ENCODE data around the gene GRIN2A. TPM values are rescaled to one million over a fixed set of nuclear protein-coding genes. Genes with fewer than 3 reads are reported as not detected.

GRIN2A gene
- polyA plus RNA-seq, 2 of the 4 experiments (the other 2 are of a cell fraction), result not detected

GRCh38 chr16:10028644-10029043 is 153.6 kb downstream of the GRIN2A start:
- H3K27ac ChIP-seq, result no peak overlapping the region
- CTCF ChIA-PET, result no interaction called here
- no peak for ATAC-seq

GRCh38 chr16:10027553-10027952 is 154.7 kb downstream of the GRIN2A start:
- ATAC-seq (0 out of 6 replicates have a peak, but pooled peaks of 1 of the 2 experiments have one; percentile 34), DNase-seq (ENCODE audit: low read depth in 1 of 2, low spot score in 1 of 2) (no peak), FAIRE-seq (no peak)
- POLR2A ChIA-PET, result no interaction called here
- CTCF ChIA-PET, result no interaction called here
- H3K4me2 ChIP-seq, result no peak overlapping the region
- WGBS (ENCODE audit: missing lambda C conversion rate), result 0% methylated on average over 8 of the region's 8 CpGs
- no peak overlapping the region for H3K4me3 ChIP-seq
- H3K27ac ChIP-seq, result no peak overlapping the region
- H3K9me3 ChIP-seq, result no peaks in the 10 kb centered on the region
- no peaks in the 10 kb centered on the region for H3K4me1 ChIP-seq
- no peak for TF ChIP-seq POLR2AphosphoS2 (conservative IDR thresholded peaks at IDR 0.05; ENCODE audit: low read length)
- TF ChIP-seq FOSB (CRISPR knock-in tag; IDR thresholded peaks at IDR 0.05), result no peak
- TF ChIP-seq ELK1 (IDR thresholded peaks at IDR 0.05; ENCODE audit: low read depth, low read length), result no peak
- no peak for TF ChIP-seq SMC3 (IDR thresholded peaks at IDR 0.05)
- TF ChIP-seq REST (IDR thresholded peaks at IDR 0.05), result no peak
- no peak for TF ChIP-seq GATA3 (IDR thresholded peaks at IDR 0.05; ENCODE audit: borderline replicate concordance)
- TF ChIP-seq JUN (IDR thresholded peaks at IDR 0.05), result no peak

More at GRCh38 chr16:10028644-10029043, 153.6 kb downstream of the GRIN2A start:
- Histone ChIP-seq H3K4me2 (no peak overlapping the region), H3K4me3 (no peak overlapping the region), H3K9me3 (no peaks in the 10 kb centered on the region), H3K4me1 (no peaks in the 10 kb centered on the region)
- no peak for TF ChIP-seq PHF8 (IDR thresholded peaks at IDR 0.05; ENCODE audit: borderline replicate concordance, low read depth)
- TF ChIP-seq HMGXB4 (CRISPR knock-in tag; IDR thresholded peaks at IDR 0.05; ENCODE audit: borderline replicate concordance), result no peak
- no peak for TF ChIP-seq NFE2L2 (conservative IDR thresholded peaks at IDR 0.05; ENCODE audit: low read length)
- no peak for TF ChIP-seq CBX8 (IDR thresholded peaks at IDR 0.05)
- no peak for TF ChIP-seq TFCP2L1 (CRISPR knock-in tag; IDR thresholded peaks at IDR 0.05)
- no peak for TF ChIP-seq CBX2 (IDR thresholded peaks at IDR 0.05; ENCODE audit: borderline replicate concordance, low read depth)
- no peak for TF ChIP-seq MAX (IDR thresholded peaks at IDR 0.05)
- no peak for TF ChIP-seq HEYL (CRISPR knock-in tag; IDR thresholded peaks at IDR 0.05)
- TF ChIP-seq CHD2 (IDR thresholded peaks at IDR 0.05; ENCODE audit: low read length, partially characterized antibody), result no peak
- TF ChIP-seq ESRRA (IDR thresholded peaks at IDR 0.05; ENCODE audit: borderline replicate concordance, low read length), result no peak
- TF ChIP-seq MYC (IDR thresholded peaks at IDR 0.05; ENCODE audit: borderline replicate concordance, low read length), result no peak
- no peak for TF ChIP-seq CTCF (IDR thresholded peaks at IDR 0.05)
- TF ChIP-seq ELK1 (IDR thresholded peaks at IDR 0.05; ENCODE audit: low read depth, low read length), result no peak
- TF ChIP-seq PBX3 (IDR thresholded peaks at IDR 0.05), result no peak
- no peak for TF ChIP-seq TP53 (CRISPR knock-in tag; IDR thresholded peaks at IDR 0.05)
- TF ChIP-seq ZSCAN20 (CRISPR knock-in tag; IDR thresholded peaks at IDR 0.05), result no peak
- no peak for TF ChIP-seq ZFP36 (IDR thresholded peaks at IDR 0.05; ENCODE audit: borderline replicate concordance, partially characterized antibody)
- TF ChIP-seq KDM1A (IDR thresholded peaks at IDR 0.05; ENCODE audit: low read depth), result no peak
- TF ChIP-seq POLR2AphosphoS2 (conservative IDR thresholded peaks at IDR 0.05; ENCODE audit: low read length), result no peak
- TF ChIP-seq EP300 (IDR thresholded peaks at IDR 0.05), result no peak
- DNase-seq (ENCODE audit: low read depth in 1 of 2, low spot score in 1 of 2) (no peak), FAIRE-seq (no peak)
- POLR2A ChIA-PET, result no interaction called here
